ENCODE results near the gene MAP1LC3C.

The MAP1LC3C gene

GRCh38 chr1:242019018-242019417 is 20.1 kb upstream of the MAP1LC3C start:
- no peak for TF ChIP-seq CTCF (IDR thresholded peaks at IDR 0.05; ENCODE audit: insufficient read depth, missing control alignments)
- DNase-seq (ENCODE audit: insufficient read length, low spot score): no peak
- no peak for FAIRE-seq

GRCh38 chr1:242017580-242018233 is 18.8 kb upstream of the MAP1LC3C start:
- FAIRE-seq (no peak), DNase-seq (ENCODE audit: insufficient read length, low spot score) (peak; percentile 59)
- TF ChIP-seq CTCF (IDR thresholded peaks at IDR 0.05; ENCODE audit: insufficient read depth, missing control alignments): peak; percentile 78

- no peak for FAIRE-seq
- TF ChIP-seq CTCF (IDR thresholded peaks at IDR 0.05; ENCODE audit: insufficient read depth, missing control alignments): no peak
- no peak for DNase-seq (ENCODE audit: insufficient read length, low spot score)
Measured at GRCh38 chr1:242016479-242016878, 17.6 kb upstream of the MAP1LC3C start.

GRCh38 chr1:242011894-242012660 is 13.2 kb upstream of the MAP1LC3C start:
- FAIRE-seq (no peak), DNase-seq (ENCODE audit: insufficient read length, low spot score) (no peak)
- no peak for TF ChIP-seq CTCF (IDR thresholded peaks at IDR 0.05; ENCODE audit: insufficient read depth, missing control alignments)

- no peak for FAIRE-seq
- TF ChIP-seq CTCF (IDR thresholded peaks at IDR 0.05; ENCODE audit: insufficient read depth, missing control alignments): no peak
- DNase-seq (ENCODE audit: insufficient read length, low spot score): no peak
Measured at GRCh38 chr1:242008826-242009495, 10.1 kb upstream of the MAP1LC3C start.

GRCh38 chr1:242006976-242007375 is 8.1 kb upstream of the MAP1LC3C start:
- DNase-seq (ENCODE audit: insufficient read length, low spot score) (no peak), FAIRE-seq (no peak)
- TF ChIP-seq CTCF (IDR thresholded peaks at IDR 0.05; ENCODE audit: insufficient read depth, missing control alignments): no peak

All from D721Med (cell line).